ENCODE results near the gene PRRC2C.
"Not testable (repeated sequence)": the region's sequence is repeated elsewhere in the genome, so short reads cannot be mapped to it uniquely, and the experiment has no call there.

PRRC2C gene
- 360 to 1,115 (median 495) reads per million in 9 experiments for total RNA-seq

GRCh38 chr1:171485375-171486047, at the start of gene PRRC2C:
TSS of gene PRRC2C (plus strand) at chr1:171485530. CDS start at chr1:171512089, 26,559 bp downstream.
- Mint-ChIP-seq H3K4me3 (peak within 1 kb of the TSS; percentile 91 to 97), H3K27ac (peak within 1 kb of the TSS; percentile 100), H3K36me3 (ENCODE audit: insufficient read depth) (peaks cover 57% of the 10 kb centered on the region), H3K4me1 (ENCODE audit: low read depth in 2 of 2) (peaks cover 38 to 52% of the 10 kb centered on the region in 2 donors), H3K27me3 (no peaks in the 10 kb centered on the region), H3K9me3 (no peaks in the 10 kb centered on the region)
- peak; percentile 90 to 92 (median 91) for DNase-seq
- peak; percentile 81 for ATAC-seq (replicated peaks)

GRCh38 chr1:171438441-171438840, 46.9 kb upstream of the PRRC2C start:
- Mint-ChIP-seq H3K4me1 (ENCODE audit: low read depth in 2 of 2) (peaks cover 0 to 6% of the 10 kb centered on the region in 2 donors), H3K27ac (no peak overlapping the region), H3K4me3 (no peak overlapping the region), H3K9me3 (no peaks in the 10 kb centered on the region), H3K27me3 (peaks cover 10% of the 10 kb centered on the region in 2 donors), H3K36me3 (ENCODE audit: insufficient read depth) (no peaks in the 10 kb centered on the region)
- DNase-seq = no peak
- no peak for ATAC-seq (replicated peaks)

GRCh38 chr1:171440201-171440600, 45.1 kb upstream of the PRRC2C start:
- not testable (repeated sequence) for H3K4me3 Mint-ChIP-seq; H3K9me3 Mint-ChIP-seq; DNase-seq; ATAC-seq (replicated peaks); H3K36me3 Mint-ChIP-seq (ENCODE audit: insufficient read depth); H3K27ac Mint-ChIP-seq; H3K4me1 Mint-ChIP-seq (ENCODE audit: low read depth in 2 of 2)
- peaks cover 10% of the 10 kb centered on the region in 2 donors for H3K27me3 Mint-ChIP-seq

- H3K4me1 Mint-ChIP-seq (ENCODE audit: low read depth in 2 of 2); H3K9me3 Mint-ChIP-seq; H3K4me3 Mint-ChIP-seq; H3K27ac Mint-ChIP-seq; ATAC-seq (replicated peaks); H3K36me3 Mint-ChIP-seq (ENCODE audit: insufficient read depth); DNase-seq: not testable (repeated sequence)
- H3K27me3 Mint-ChIP-seq = peaks cover 10% of the 10 kb centered on the region in 2 donors
Observed at GRCh38 chr1:171441278-171441895, 43.9 kb upstream of the PRRC2C start.

- H3K4me3 Mint-ChIP-seq = no peak overlapping the region
- no peak for DNase-seq
- H3K36me3 Mint-ChIP-seq (ENCODE audit: insufficient read depth) = no peaks in the 10 kb centered on the region
- no peak overlapping the region for H3K27ac Mint-ChIP-seq
- no peaks in the 10 kb centered on the region for H3K4me1 Mint-ChIP-seq (ENCODE audit: low read depth in 2 of 2)
- H3K9me3 Mint-ChIP-seq = no peaks in the 10 kb centered on the region
- no peaks in the 10 kb centered on the region for H3K27me3 Mint-ChIP-seq
- no peak for ATAC-seq (replicated peaks)
Observed at GRCh38 chr1:171446386-171446785, 38.9 kb upstream of the PRRC2C start.

- H3K27me3 Mint-ChIP-seq = peaks cover 42 to 58% of the 10 kb centered on the region in 2 donors
- peaks cover 4 to 9% of the 10 kb centered on the region in 2 donors for H3K9me3 Mint-ChIP-seq
- no peaks in the 10 kb centered on the region for H3K4me1 Mint-ChIP-seq (ENCODE audit: low read depth in 2 of 2)
- H3K36me3 Mint-ChIP-seq (ENCODE audit: insufficient read depth) = no peaks in the 10 kb centered on the region
- ATAC-seq (replicated peaks) (no peak), DNase-seq (no peak)
- H3K27ac Mint-ChIP-seq = no peak overlapping the region
- H3K4me3 Mint-ChIP-seq = no peak overlapping the region
Observed at GRCh38 chr1:171455967-171456366, 29.4 kb upstream of the PRRC2C start.

- Mint-ChIP-seq H3K27me3 (peaks cover 34 to 49% of the 10 kb centered on the region in 2 donors), H3K4me3 (no peak overlapping the region), H3K27ac (no peak overlapping the region), H3K9me3 (peaks cover 3 to 6% of the 10 kb centered on the region in 2 donors), H3K4me1 (ENCODE audit: low read depth in 2 of 2) (no peaks in the 10 kb centered on the region), H3K36me3 (ENCODE audit: insufficient read depth) (no peaks in the 10 kb centered on the region)
- ATAC-seq (replicated peaks) (no peak), DNase-seq (no peak)
Observed at GRCh38 chr1:171457412-171457811, 27.9 kb upstream of the PRRC2C start.

- Mint-ChIP-seq H3K9me3 (no peaks in the 10 kb centered on the region), H3K27ac (no peak overlapping the region), H3K27me3 (peaks cover 18 to 33% of the 10 kb centered on the region in 2 donors), H3K4me1 (ENCODE audit: low read depth in 2 of 2) (no peaks in the 10 kb centered on the region), H3K36me3 (ENCODE audit: insufficient read depth) (no peaks in the 10 kb centered on the region), H3K4me3 (no peak overlapping the region)
- no peak for DNase-seq
- no peak for ATAC-seq (replicated peaks)
Observed at GRCh38 chr1:171460018-171460620, 25.2 kb upstream of the PRRC2C start.

- ATAC-seq (replicated peaks) = no peak
- Mint-ChIP-seq H3K36me3 (ENCODE audit: insufficient read depth) (no peaks in the 10 kb centered on the region), H3K9me3 (no peaks in the 10 kb centered on the region), H3K4me1 (ENCODE audit: low read depth in 2 of 2) (no peaks in the 10 kb centered on the region), H3K4me3 (no peak overlapping the region), H3K27me3 (no peaks in the 10 kb centered on the region), H3K27ac (no peak overlapping the region)
- DNase-seq = no peak
Observed at GRCh38 chr1:171467626-171468025, 17.7 kb upstream of the PRRC2C start.

GRCh38 chr1:171468120-171468750, 17.1 kb upstream of the PRRC2C start:
- Mint-ChIP-seq H3K36me3 (ENCODE audit: insufficient read depth) (no peaks in the 10 kb centered on the region), H3K4me1 (ENCODE audit: low read depth in 2 of 2) (no peaks in the 10 kb centered on the region), H3K4me3 (no peak overlapping the region), H3K27me3 (no peaks in the 10 kb centered on the region), H3K27ac (no peak overlapping the region), H3K9me3 (no peaks in the 10 kb centered on the region)
- DNase-seq (no peak), ATAC-seq (replicated peaks) (no peak)

GRCh38 chr1:171470726-171471125, 14.6 kb upstream of the PRRC2C start:
- no peaks in the 10 kb centered on the region for H3K27me3 Mint-ChIP-seq
- ATAC-seq (replicated peaks) (no peak), DNase-seq (no peak)
- H3K27ac Mint-ChIP-seq = no peak overlapping the region
- no peak overlapping the region for H3K4me3 Mint-ChIP-seq
- no peaks in the 10 kb centered on the region for H3K4me1 Mint-ChIP-seq (ENCODE audit: low read depth in 2 of 2)
- no peaks in the 10 kb centered on the region for H3K9me3 Mint-ChIP-seq
- H3K36me3 Mint-ChIP-seq (ENCODE audit: insufficient read depth) = no peaks in the 10 kb centered on the region

GRCh38 chr1:171472183-171472647, 13.1 kb upstream of the PRRC2C start:
- ATAC-seq (replicated peaks) = no peak
- H3K4me3 Mint-ChIP-seq = no peak overlapping the region

GRCh38 chr1:171476829-171477228, 8.5 kb upstream of the PRRC2C start:
- no peaks in the 10 kb centered on the region for H3K4me1 Mint-ChIP-seq (ENCODE audit: low read depth in 2 of 2)
- H3K9me3 Mint-ChIP-seq = no peaks in the 10 kb centered on the region
- ATAC-seq (replicated peaks) = no peak
- no peaks in the 10 kb centered on the region for H3K36me3 Mint-ChIP-seq (ENCODE audit: insufficient read depth)
- no peaks in the 10 kb centered on the region for H3K27me3 Mint-ChIP-seq
- H3K27ac Mint-ChIP-seq = no peak overlapping the region
- no peak overlapping the region for H3K4me3 Mint-ChIP-seq
- DNase-seq = no peak

More at GRCh38 chr1:171472183-171472647, 13.1 kb upstream of the PRRC2C start:
- Mint-ChIP-seq H3K4me1 (ENCODE audit: low read depth in 2 of 2) (no peaks in the 10 kb centered on the region), H3K36me3 (ENCODE audit: insufficient read depth) (no peaks in the 10 kb centered on the region), H3K27ac (no peak overlapping the region), H3K27me3 (no peaks in the 10 kb centered on the region), H3K9me3 (no peaks in the 10 kb centered on the region)
- no peak for DNase-seq

Data from effector memory CD8-positive, alpha-beta T cell (primary cell).